Measurements from ENCODE around the gene TNKS2.

DNA sequence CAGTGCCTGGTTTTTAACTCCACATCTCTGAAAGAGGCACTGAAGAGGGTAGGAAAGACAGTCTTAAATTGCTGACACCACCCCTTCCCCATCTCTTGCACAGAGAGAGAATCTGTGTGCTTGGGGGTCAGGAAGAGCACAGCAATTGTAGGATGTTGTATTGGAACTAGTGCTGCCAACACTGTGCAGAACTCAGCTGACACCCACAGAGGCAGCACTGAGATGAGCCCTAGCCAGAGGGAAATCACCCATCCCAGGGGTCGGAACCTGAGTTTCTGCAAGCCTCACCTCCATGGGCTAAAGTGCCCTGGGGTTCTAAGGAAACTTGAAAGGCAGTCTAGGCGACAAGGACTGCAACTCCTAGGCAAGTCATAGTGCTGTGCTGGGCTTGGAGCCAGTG lies 11.0 kb upstream of the TNKS2 start:
- TF ChIP-seq POLR2A (IDR thresholded peaks at IDR 0.05) (no peak), POLR2AphosphoS5 (IDR thresholded peaks at IDR 0.05; ENCODE audit: insufficient read depth in 1 of 2, low read depth in 1 of 2) (no peak)
- TF ChIP-seq, protein P1, sequence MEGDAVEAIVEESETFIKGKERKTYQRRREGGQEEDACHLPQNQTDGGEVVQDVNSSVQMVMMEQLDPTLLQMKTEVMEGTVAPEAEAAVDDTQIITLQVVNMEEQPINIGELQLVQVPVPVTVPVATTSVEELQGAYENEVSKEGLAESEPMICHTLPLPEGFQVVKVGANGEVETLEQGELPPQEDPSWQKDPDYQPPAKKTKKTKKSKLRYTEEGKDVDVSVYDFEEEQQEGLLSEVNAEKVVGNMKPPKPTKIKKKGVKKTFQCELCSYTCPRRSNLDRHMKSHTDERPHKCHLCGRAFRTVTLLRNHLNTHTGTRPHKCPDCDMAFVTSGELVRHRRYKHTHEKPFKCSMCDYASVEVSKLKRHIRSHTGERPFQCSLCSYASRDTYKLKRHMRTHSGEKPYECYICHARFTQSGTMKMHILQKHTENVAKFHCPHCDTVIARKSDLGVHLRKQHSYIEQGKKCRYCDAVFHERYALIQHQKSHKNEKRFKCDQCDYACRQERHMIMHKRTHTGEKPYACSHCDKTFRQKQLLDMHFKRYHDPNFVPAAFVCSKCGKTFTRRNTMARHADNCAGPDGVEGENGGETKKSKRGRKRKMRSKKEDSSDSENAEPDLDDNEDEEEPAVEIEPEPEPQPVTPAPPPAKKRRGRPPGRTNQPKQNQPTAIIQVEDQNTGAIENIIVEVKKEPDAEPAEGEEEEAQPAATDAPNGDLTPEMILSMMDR (IDR thresholded peaks at IDR 0.05), result no peak
